SK-N-SH (cell line): ENCODE data around the gene MYO1H. TPM values are rescaled to one million over a fixed set of nuclear protein-coding genes. Genes with fewer than 3 reads are reported as not detected.

Source experiments
- CTCF ChIA-PET: fragments of 300-600, 350-600 bp; formaldehyde crosslinking; extraction: SDS; loops from one replicate; lab custom pipeline; 2021; lab: Yijun Ruan, JAX
- POLR2A ChIA-PET: fragments of 350-600 bp; sonication (Branson Sonifier 250); formaldehyde crosslinking; extraction: SDS; loops from one replicate; lab custom pipeline; 2020; ENCODE audit warnings: antibody characterized with exemption, inconsistent platforms; lab: Yijun Ruan, JAX
- DNase-seq: peaks from one replicate; pipeline ENCODE4 v3.0.0; 2012
- H2AFZ ChIP-seq: fragments of 200-600 bp; sonication (generic); 2 replicates; pipeline ENCODE4 v1.8.1; 2016; ENCODE audit warnings: antibody characterized with exemption, mild to moderate bottlenecking, low read depth
- H3F3A ChIP-seq: fragments of 200-600 bp; sonication (generic); replicated peaks from 2 replicates; pipeline ENCODE3; 2016; ENCODE audit warnings: antibody characterized with exemption, mild to moderate bottlenecking; ENCODE audit not compliant: insufficient read depth
- H3K27ac ChIP-seq, 2 experiments: fragments of 200-500 bp in 1 of 2; fragments of 200-600 bp in 1 of 2; sonication (Bioruptor generic) in 1 of 2; sonication (generic), shearing (Covaris generic) in 1 of 2; 2 replicates each; pipeline versions ENCODE4 v1.5.1 to v1.6.1; 2014 to 2016; ENCODE audit warnings: low read depth in 2 of 2, inconsistent platforms in 1 of 2, low read length in 1 of 2, mild to moderate bottlenecking in 1 of 2, mixed read lengths in 1 of 2
- H3K27me3 ChIP-seq: fragments of 200-600 bp; sonication (generic), shearing (Covaris generic); 2 replicates; pipeline ENCODE4 v1.6.1; 2016; ENCODE audit warnings: mixed run types; ENCODE audit not compliant: insufficient read depth
- H3K36me3 ChIP-seq, 2 experiments: fragments of 200-500 bp in 1 of 2; fragments of 200-600 bp in 1 of 2; sonication (Bioruptor generic) in 1 of 2; sonication (generic) in 1 of 2; replicated peaks in 1 of 2; 2 replicates each; pipeline versions ENCODE3 to v1.5.1; 2014 to 2016; ENCODE audit warnings: low read length in 1 of 2, mild to moderate bottlenecking in 1 of 2; ENCODE audit not compliant: insufficient read depth in 2 of 2, control insufficient read depth in 1 of 2
- H3K4me1 ChIP-seq, 2 experiments: fragments of 200-500 bp in 1 of 2; fragments of 200-600 bp in 1 of 2; sonication (Bioruptor generic) in 1 of 2; sonication (generic), shearing (Covaris generic) in 1 of 2; 2 replicates each; pipeline versions ENCODE4 v1.5.1 to v1.6.1; 2014 to 2016; ENCODE audit warnings: low read depth in 1 of 2, low read length in 1 of 2, mixed run types in 1 of 2; ENCODE audit not compliant: insufficient read depth in 2 of 2, control insufficient read depth in 1 of 2
- H3K4me2 ChIP-seq: fragments of 200-600 bp; sonication (generic), shearing (Covaris generic); 2 replicates; pipeline ENCODE4 v1.6.1; 2017; ENCODE audit warnings: mixed run types
- H3K4me3 ChIP-seq, 2 experiments: fragments of 200-500 bp in 1 of 2; fragments of 200-600 bp in 1 of 2; sonication (Bioruptor generic) in 1 of 2; sonication (generic), shearing (Covaris generic) in 1 of 2; 2 replicates each; pipeline versions ENCODE4 v1.5.1 to v1.8.1; 2014 to 2016; ENCODE audit warnings: low read depth in 2 of 2, inconsistent platforms in 1 of 2, low read length in 1 of 2, mild to moderate bottlenecking in 1 of 2, mixed read lengths in 1 of 2, moderate library complexity in 1 of 2
- H3K79me2 ChIP-seq: fragments of 200-600 bp; sonication (generic); 2 replicates; pipeline ENCODE4 v1.8.1; 2017; ENCODE audit warnings: mild to moderate bottlenecking; ENCODE audit not compliant: insufficient read depth
- H3K9ac ChIP-seq: fragments of 200-600 bp; sonication (generic); 2 replicates; pipeline ENCODE4 v1.6.1; 2017; ENCODE audit warnings: mixed run types
- H3K9me2 ChIP-seq: fragments of 200-600 bp; sonication (generic); 2 replicates; pipeline ENCODE4 v1.6.1; 2017; ENCODE audit warnings: mixed run types
- H3K9me3 ChIP-seq: fragments of 200-600 bp; sonication (generic); 2 replicates; pipeline ENCODE4 v1.6.1; 2017; ENCODE audit warnings: mixed run types, mild to moderate bottlenecking, moderate library complexity
- H4K20me1 ChIP-seq: fragments of 200-600 bp; sonication (generic); 2 replicates; pipeline ENCODE4 v1.6.1; 2017; ENCODE audit warnings: mild to moderate bottlenecking, mixed run types; ENCODE audit not compliant: insufficient read depth
- CHD2 ChIP-seq: fragments of 150-350 bp; IDR thresholded peaks from 2 replicates; pipeline ENCODE4 v1.6.1; 2018; ENCODE audit warnings: low read length; ENCODE audit not compliant: partially characterized antibody
- ELF1 ChIP-seq: IDR thresholded peaks from 2 replicates; pipeline ENCODE4 v1.4.0; 2012
- EZH2phosphoT487 ChIP-seq: fragments of 200-600 bp; sonication (generic); IDR thresholded peaks from 2 replicates; pipeline ENCODE4 v1.6.1; 2017; ENCODE audit warnings: low read depth, mixed run types, mild to moderate bottlenecking, antibody characterized with exemption, moderate library complexity, borderline replicate concordance
- FOSL2 ChIP-seq: IDR thresholded peaks from 2 replicates; pipeline ENCODE4 v1.4.0; 2012; ENCODE audit warnings: low read depth, mild to moderate bottlenecking, moderate library complexity, borderline replicate concordance
- FOXJ3 ChIP-seq: sonication (generic); formaldehyde crosslinking; IDR thresholded peaks from 2 replicates; pipeline ENCODE4 v1.5.1; 2020; ENCODE audit warnings: mild to moderate bottlenecking, missing genetic modification reagents
- NRF1 ChIP-seq: IDR thresholded peaks from 2 replicates; pipeline ENCODE4 v1.6.1; 2012; ENCODE audit warnings: low read depth, mild to moderate bottlenecking, low read length
- POLR2AphosphoS5 ChIP-seq: IDR thresholded peaks from 2 replicates; pipeline ENCODE4 v1.6.1; 2012; ENCODE audit warnings: low read depth, low read length
- RAD21 ChIP-seq: IDR thresholded peaks from 2 replicates; pipeline ENCODE4 v1.6.1; 2012; ENCODE audit warnings: mild to moderate bottlenecking, low read length
- RXRA ChIP-seq: IDR thresholded peaks from 2 replicates; pipeline ENCODE4 v1.4.0; 2012; ENCODE audit warnings: low read depth, mild to moderate bottlenecking, borderline replicate concordance
- TEAD4 ChIP-seq: IDR thresholded peaks from 2 replicates; pipeline ENCODE4 v1.4.0; 2012; ENCODE audit warnings: mild to moderate bottlenecking, borderline replicate concordance; ENCODE audit not compliant: insufficient read depth
- WGBS: methylation state at CpG from one replicate; pipeline ENCODE4 v1.1.6; 2017; ENCODE audit warnings: low lambda C conversion rate; 5-methylcytosine and 5-hydroxymethylcytosine counted together
- polyA plus RNA-seq, 3 experiments: library from polyadenylated mRNA; depleted of rRNA; stranded (reverse); fragments of >200 nt; gene quantifications; 2 replicates each; pipeline ENCODE4 v1.2.3, GENCODE V29; 2012
- TF ChIP-seq, protein P1 (sequence below): fragments of 150-350 bp; IDR thresholded peaks from 2 replicates; pipeline ENCODE4 v1.6.1; 2017; ENCODE audit warnings: antibody characterized with exemption, low read length, low read depth, borderline replicate concordance
- TF ChIP-seq, protein P2 (sequence below): IDR thresholded peaks from 2 replicates; pipeline ENCODE4; 2012
- TF ChIP-seq, protein P3 (sequence below): fragments of 150-350 bp; IDR thresholded peaks from 2 replicates; pipeline ENCODE4 v1.6.1; 2016; ENCODE audit warnings: mild to moderate bottlenecking, low read depth, low read length
- TF ChIP-seq, protein P4 (sequence below): IDR thresholded peaks from 2 replicates; pipeline ENCODE4 v1.4.0; 2012; ENCODE audit warnings: low read depth, borderline replicate concordance

MYO1H gene
- polyA plus RNA-seq, 1 of the 3 experiments (the other 2 are of a cell fraction), result not detected

DNA sequence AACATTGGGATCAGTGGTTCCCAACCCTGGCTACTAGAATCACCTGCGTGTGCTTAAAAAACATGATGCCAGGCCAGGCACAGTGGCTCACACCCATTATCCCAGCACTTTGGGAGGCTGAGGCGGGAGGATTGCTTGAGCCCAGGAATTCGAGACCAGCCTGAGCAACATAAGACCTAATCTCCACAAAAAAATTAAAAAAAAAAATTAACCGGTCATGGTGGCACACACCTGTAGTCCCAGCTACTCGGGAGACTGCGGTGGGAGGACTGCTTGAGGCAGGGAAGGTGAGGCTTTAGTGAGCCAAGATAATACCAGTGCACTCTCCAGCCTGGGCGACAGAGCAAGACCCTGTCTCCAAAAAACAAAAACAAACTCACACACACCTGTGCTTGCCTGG, 127.4 kb downstream of the MYO1H start:
- peaks cover 0 to 31% of the 10 kb centered on the region in 2 experiments for H3K36me3 ChIP-seq
- H3K4me3 ChIP-seq, result peak overlapping the region in 1 of 2 experiments; percentile 94; a peak in 2 of 4 replicates
- no peaks in the 10 kb centered on the region for H3K9me3 ChIP-seq

DNA sequence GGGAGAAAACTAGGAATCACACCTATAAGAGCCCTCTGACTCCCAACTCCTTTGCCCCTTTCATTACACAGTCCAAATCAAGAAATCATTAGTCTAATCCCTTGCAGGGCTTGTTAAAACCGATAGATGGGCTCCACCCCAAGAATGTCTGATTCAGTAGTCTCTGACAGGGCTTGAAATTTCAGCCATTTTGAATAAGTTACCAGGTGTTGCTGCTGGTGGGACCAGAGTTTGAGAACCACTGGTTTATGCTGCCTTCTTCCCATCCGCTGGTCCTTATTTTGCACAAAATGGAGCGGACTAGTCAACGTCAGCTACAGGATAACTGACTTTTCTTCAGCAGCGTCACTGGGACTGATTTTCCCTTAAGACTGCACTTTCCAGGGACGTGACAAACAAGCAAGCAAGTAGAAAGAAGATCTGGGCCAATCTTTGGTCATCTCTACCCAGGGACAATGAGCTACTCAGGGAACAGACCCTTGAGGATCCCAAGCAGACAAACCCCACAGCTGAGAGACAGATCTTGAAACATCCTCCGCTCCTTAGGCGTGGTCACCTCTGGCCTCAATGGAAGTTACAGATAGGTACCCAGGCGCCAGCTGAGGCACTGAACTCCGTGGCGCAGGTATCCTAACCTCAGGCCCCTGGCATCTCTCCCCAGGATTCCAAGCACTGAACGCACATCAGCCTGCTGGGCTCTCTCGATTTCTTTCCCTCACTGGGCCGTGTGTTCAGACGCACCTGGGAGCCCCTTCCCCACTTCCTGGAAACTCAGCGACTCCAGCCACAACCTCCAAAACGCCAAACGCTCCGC, 128.5 kb downstream of the MYO1H start:
- peaks cover 0 to 21% of the 10 kb centered on the region in 2 experiments for H3K36me3 ChIP-seq
- H3K9me3 ChIP-seq, result no peaks in the 10 kb centered on the region
- H3K4me2 ChIP-seq, result peak overlapping the region; percentile 80
- H3K9ac ChIP-seq, result peak overlapping the region; percentile 95
- H3K9me2 ChIP-seq, result no peaks in the 10 kb centered on the region
- peaks cover 34% of the 10 kb centered on the region for H4K20me1 ChIP-seq
- ChIA-PET CTCF (interaction anchor here (0.8 to 3.5 kb wide), 5 partner anchors 10 to 48 kb away, joined by 3 to 13 read pairs (median 4); no protein-coding TSS in a partner anchor), POLR2A (interaction anchor here (0.9 kb wide), 1 partner anchor 43 kb away, joined by 3 read pairs; no protein-coding TSS in a partner anchor)
- H3K27ac ChIP-seq, result peak overlapping the region in 1 of 2 experiments; percentile 87; a peak in 2 of 4 replicates
- no peaks in the 10 kb centered on the region for H3K27me3 ChIP-seq
- WGBS, result 14% methylated on average over 16 of the region's 19 CpGs
- H3K4me1 ChIP-seq, result peaks cover 16 to 17% of the 10 kb centered on the region in 2 experiments; a peak in 3 of 4 replicates
- H2AFZ ChIP-seq, result no peak overlapping the region
- peak overlapping the region; percentile 93 to 94 for H3K4me3 ChIP-seq
- H3K79me2 ChIP-seq, result peaks cover 96% of the 10 kb centered on the region
- peak; percentile 27 for DNase-seq
- H3F3A ChIP-seq, result no peaks in the 10 kb centered on the region
- TF ChIP-seq EZH2phosphoT487, result no peak
- TF ChIP-seq, protein P1, sequence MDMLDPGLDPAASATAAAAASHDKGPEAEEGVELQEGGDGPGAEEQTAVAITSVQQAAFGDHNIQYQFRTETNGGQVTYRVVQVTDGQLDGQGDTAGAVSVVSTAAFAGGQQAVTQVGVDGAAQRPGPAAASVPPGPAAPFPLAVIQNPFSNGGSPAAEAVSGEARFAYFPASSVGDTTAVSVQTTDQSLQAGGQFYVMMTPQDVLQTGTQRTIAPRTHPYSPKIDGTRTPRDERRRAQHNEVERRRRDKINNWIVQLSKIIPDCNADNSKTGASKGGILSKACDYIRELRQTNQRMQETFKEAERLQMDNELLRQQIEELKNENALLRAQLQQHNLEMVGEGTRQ, result no peak
- TF ChIP-seq ELF1, result no peak
- TF ChIP-seq, protein P2, sequence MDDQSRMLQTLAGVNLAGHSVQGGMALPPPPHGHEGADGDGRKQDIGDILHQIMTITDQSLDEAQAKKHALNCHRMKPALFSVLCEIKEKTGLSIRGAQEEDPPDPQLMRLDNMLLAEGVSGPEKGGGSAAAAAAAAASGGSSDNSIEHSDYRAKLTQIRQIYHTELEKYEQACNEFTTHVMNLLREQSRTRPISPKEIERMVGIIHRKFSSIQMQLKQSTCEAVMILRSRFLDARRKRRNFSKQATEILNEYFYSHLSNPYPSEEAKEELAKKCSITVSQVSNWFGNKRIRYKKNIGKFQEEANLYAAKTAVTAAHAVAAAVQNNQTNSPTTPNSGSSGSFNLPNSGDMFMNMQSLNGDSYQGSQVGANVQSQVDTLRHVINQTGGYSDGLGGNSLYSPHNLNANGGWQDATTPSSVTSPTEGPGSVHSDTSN, result no peak
- TF ChIP-seq, protein P3, sequence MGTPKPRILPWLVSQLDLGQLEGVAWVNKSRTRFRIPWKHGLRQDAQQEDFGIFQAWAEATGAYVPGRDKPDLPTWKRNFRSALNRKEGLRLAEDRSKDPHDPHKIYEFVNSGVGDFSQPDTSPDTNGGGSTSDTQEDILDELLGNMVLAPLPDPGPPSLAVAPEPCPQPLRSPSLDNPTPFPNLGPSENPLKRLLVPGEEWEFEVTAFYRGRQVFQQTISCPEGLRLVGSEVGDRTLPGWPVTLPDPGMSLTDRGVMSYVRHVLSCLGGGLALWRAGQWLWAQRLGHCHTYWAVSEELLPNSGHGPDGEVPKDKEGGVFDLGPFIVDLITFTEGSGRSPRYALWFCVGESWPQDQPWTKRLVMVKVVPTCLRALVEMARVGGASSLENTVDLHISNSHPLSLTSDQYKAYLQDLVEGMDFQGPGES, result no peak
- no peak for TF ChIP-seq CHD2
- no peak for TF ChIP-seq TEAD4
- no peak for TF ChIP-seq NRF1
- no peak for TF ChIP-seq RXRA
- no peak; the same call in 1 of the 2 replicates for TF ChIP-seq POLR2AphosphoS5
- no peak for TF ChIP-seq FOXJ3 (CRISPR knock-in tag)
- TF ChIP-seq FOSL2, result no peak

More for the DNA sequence above, 127.4 kb downstream of the MYO1H start:
- CTCF ChIA-PET, result interaction anchor here (0.8 to 3.5 kb wide), 3 partner anchors 11 to 47 kb away, joined by 3 to 13 read pairs (median 4); no protein-coding TSS in a partner anchor
- no peak overlapping the region for H3K27ac ChIP-seq
- H3K4me1 ChIP-seq, result peaks cover 16 to 19% of the 10 kb centered on the region in 2 experiments; a peak in 3 of 4 replicates
- TF ChIP-seq, protein P4, sequence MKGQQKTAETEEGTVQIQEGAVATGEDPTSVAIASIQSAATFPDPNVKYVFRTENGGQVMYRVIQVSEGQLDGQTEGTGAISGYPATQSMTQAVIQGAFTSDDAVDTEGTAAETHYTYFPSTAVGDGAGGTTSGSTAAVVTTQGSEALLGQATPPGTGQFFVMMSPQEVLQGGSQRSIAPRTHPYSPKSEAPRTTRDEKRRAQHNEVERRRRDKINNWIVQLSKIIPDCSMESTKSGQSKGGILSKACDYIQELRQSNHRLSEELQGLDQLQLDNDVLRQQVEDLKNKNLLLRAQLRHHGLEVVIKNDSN, result no peak
- TF ChIP-seq, protein P1, result no peak
- TF ChIP-seq POLR2AphosphoS5 (no peak), FOXJ3 (CRISPR knock-in tag) (no peak), RAD21 (no peak)
- TF ChIP-seq, protein P3, result no peak
- TF ChIP-seq, all 33 proteins: peak for 0
- H4K20me1 ChIP-seq, result peaks cover 44% of the 10 kb centered on the region
- peak overlapping the region; percentile 80 for H3K4me2 ChIP-seq
- H3K9me2 ChIP-seq, result no peaks in the 10 kb centered on the region
- peaks cover 98% of the 10 kb centered on the region for H3K79me2 ChIP-seq
- H3K27me3 ChIP-seq, result no peaks in the 10 kb centered on the region
- POLR2A ChIA-PET, result no interaction called here
- no peak overlapping the region for H3K9ac ChIP-seq
- H3F3A ChIP-seq, result no peaks in the 10 kb centered on the region
- H2AFZ ChIP-seq, result no peak overlapping the region
- DNase-seq, result no peak
- WGBS, result 87% methylated on average over 7 of the region's 7 CpGs
